Tibial nerve (tissue), 4 donors: ENCODE measurements around the gene NT5DC4.

Source experiments
- EP300 ChIP-seq, 2 donors: sonication (generic); formaldehyde crosslinking; IDR thresholded peaks; one replicate each; pipeline ENCODE4 v1.6.1; 2017; ENCODE audit warnings: antibody characterized with exemption in 2 of 2, mild to moderate bottlenecking in 1 of 2
- POLR2A ChIP-seq, 2 donors: fragments of 450-650 bp; IDR thresholded peaks; one replicate each; pipeline ENCODE4 v1.6.1; 2017; ENCODE audit warnings: antibody characterized with exemption in 2 of 2, mild to moderate bottlenecking in 2 of 2, moderate library complexity in 2 of 2
- TF ChIP-seq, protein P1 (sequence below), 5 experiments: fragments of 200-600 bp in 3 of 5; fragments of 450-650 bp in 2 of 5; sonication (generic) in 3 of 5; IDR thresholded peaks; one replicate each; pipeline ENCODE4 v1.5.1; 2016 to 2019; ENCODE audit warnings: antibody characterized with exemption in 5 of 5, mild to moderate bottlenecking in 3 of 5, moderate library complexity in 2 of 5

GRCh38 chr2:112710956-112711750, 9.7 kb upstream of the NT5DC4 start:
- TF ChIP-seq, protein P1, sequence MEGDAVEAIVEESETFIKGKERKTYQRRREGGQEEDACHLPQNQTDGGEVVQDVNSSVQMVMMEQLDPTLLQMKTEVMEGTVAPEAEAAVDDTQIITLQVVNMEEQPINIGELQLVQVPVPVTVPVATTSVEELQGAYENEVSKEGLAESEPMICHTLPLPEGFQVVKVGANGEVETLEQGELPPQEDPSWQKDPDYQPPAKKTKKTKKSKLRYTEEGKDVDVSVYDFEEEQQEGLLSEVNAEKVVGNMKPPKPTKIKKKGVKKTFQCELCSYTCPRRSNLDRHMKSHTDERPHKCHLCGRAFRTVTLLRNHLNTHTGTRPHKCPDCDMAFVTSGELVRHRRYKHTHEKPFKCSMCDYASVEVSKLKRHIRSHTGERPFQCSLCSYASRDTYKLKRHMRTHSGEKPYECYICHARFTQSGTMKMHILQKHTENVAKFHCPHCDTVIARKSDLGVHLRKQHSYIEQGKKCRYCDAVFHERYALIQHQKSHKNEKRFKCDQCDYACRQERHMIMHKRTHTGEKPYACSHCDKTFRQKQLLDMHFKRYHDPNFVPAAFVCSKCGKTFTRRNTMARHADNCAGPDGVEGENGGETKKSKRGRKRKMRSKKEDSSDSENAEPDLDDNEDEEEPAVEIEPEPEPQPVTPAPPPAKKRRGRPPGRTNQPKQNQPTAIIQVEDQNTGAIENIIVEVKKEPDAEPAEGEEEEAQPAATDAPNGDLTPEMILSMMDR (IDR thresholded peaks at IDR 0.05), result no peak
- no peak for TF ChIP-seq POLR2A (IDR thresholded peaks at IDR 0.05)
- no peak for TF ChIP-seq EP300 (IDR thresholded peaks at IDR 0.05)
